Measurements from ENCODE around the gene CCR5AS.
"Not testable (repeated sequence)": the region's sequence is repeated elsewhere in the genome, so short reads cannot be mapped to it uniquely, and the experiment has no call there.

DNA sequence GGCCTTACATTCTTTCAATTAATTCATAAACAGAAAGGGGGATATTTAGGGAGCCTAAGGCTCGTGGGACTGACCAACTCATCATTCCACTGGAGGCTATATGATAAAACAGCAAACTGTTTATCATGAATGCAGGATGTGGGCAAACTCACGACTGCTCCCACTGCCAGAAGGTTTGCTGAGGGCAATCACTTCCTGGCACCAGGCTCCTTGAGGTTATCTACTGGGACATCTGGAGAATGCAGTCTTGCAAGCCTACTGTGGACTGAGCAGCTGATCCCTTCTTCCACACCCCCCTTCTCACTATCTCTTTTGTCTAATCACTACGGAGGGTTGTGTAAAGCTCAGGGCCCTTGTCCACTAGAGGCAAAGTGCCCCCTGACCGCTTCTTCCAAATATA, 26.3 kb upstream of the CCR5AS start:
- not testable (repeated sequence) for TF ChIP-seq EZH2 (IDR thresholded peaks at IDR 0.05; ENCODE audit: insufficient read depth, poor library complexity, severe bottlenecking); EZH2phosphoT487 (IDR thresholded peaks at IDR 0.05; ENCODE audit: insufficient read depth, low read depth)

All from GM23248 (cell line).